ENCODE measurements around the gene HCFC2.
A peak's percentile ranks its signal among the peaks of the same experiment; 100 is the strongest.
"Not testable (repeated sequence)": the region's sequence is repeated elsewhere in the genome, so short reads cannot be mapped to it uniquely, and the experiment has no call there.

Gene HCFC2

GRCh38 chr12:104064031-104064841, at the start of gene HCFC2:
TSS of gene HCFC2 (plus strand) at chr12:104064531. CDS start at chr12:104064561, 30 bp downstream.
- DNase-seq = peak; percentile 71

GRCh38 chr12:104021862-104022261, 42.5 kb upstream of the HCFC2 start:
- DNase-seq = not testable (repeated sequence)

GRCh38 chr12:104022786-104023185, 41.5 kb upstream of the HCFC2 start:
- DNase-seq = no peak

GRCh38 chr12:104023710-104024109, 40.6 kb upstream of the HCFC2 start:
- no peak for DNase-seq

- no peak for DNase-seq
Observed at GRCh38 chr12:104024348-104024747, 40.0 kb upstream of the HCFC2 start.

GRCh38 chr12:104025771-104026170, 38.6 kb upstream of the HCFC2 start:
- no peak for DNase-seq

GRCh38 chr12:104026841-104027599, 37.3 kb upstream of the HCFC2 start:
- DNase-seq = no peak

- DNase-seq = not testable (repeated sequence)
Observed at GRCh38 chr12:104030596-104030995, 33.7 kb upstream of the HCFC2 start.

GRCh38 chr12:104036143-104036542, 28.2 kb upstream of the HCFC2 start:
- not testable (repeated sequence) for DNase-seq

- not testable (repeated sequence) for DNase-seq
Observed at GRCh38 chr12:104039769-104040168, 24.6 kb upstream of the HCFC2 start.

- DNase-seq = no peak
Observed at GRCh38 chr12:104042580-104042979, 21.8 kb upstream of the HCFC2 start.

GRCh38 chr12:104044158-104044557, 20.2 kb upstream of the HCFC2 start:
- DNase-seq = no peak

GRCh38 chr12:104046306-104046705, 18.0 kb upstream of the HCFC2 start:
- DNase-seq = no peak

GRCh38 chr12:104048162-104048561, 16.2 kb upstream of the HCFC2 start:
- no peak for DNase-seq

- no peak for DNase-seq
Observed at GRCh38 chr12:104048811-104049210, 15.5 kb upstream of the HCFC2 start.

GRCh38 chr12:104049278-104049902, 14.9 kb upstream of the HCFC2 start:
- DNase-seq = no peak

GRCh38 chr12:104049903-104050356, 14.4 kb upstream of the HCFC2 start, which contains the start of gene GLT8D2:
TSS of gene GLT8D2 (minus strand) at chr12:104050187. CDS start at chr12:104019648, 30,539 bp downstream.
- no peak for DNase-seq

- DNase-seq = no peak
Observed at GRCh38 chr12:104050436-104050835, 13.9 kb upstream of the HCFC2 start.

- no peak for DNase-seq
Observed at GRCh38 chr12:104054681-104055346, 9.5 kb upstream of the HCFC2 start.

- DNase-seq = no peak
Observed at GRCh38 chr12:104055686-104056388, 8.5 kb upstream of the HCFC2 start.

GRCh38 chr12:104056419-104056972, 7.8 kb upstream of the HCFC2 start:
- DNase-seq = no peak

- peak; percentile 27 for DNase-seq
Observed at GRCh38 chr12:104057771-104058197, 6.5 kb upstream of the HCFC2 start.
